Stimulated activated CD8-positive, alpha-beta memory T cell treated with anti-CD3 and anti-CD28 coated beads, Interleukin-4, amount 100 ng/mL, for 48 hours (primary cell): Measurements from ENCODE around the gene CDH4.

Experiments used
- DNase-seq: peaks from one replicate; pipeline ENCODE4 v3.0.0-alpha.2; 2020

CDH4 gene

GRCh38 chr20:61779176-61779965 lies 527.3 kb downstream of the CDH4 start:
- DNase-seq = no peak

- no peak for DNase-seq
Observed at GRCh38 chr20:61780066-61780465, 528.0 kb downstream of the CDH4 start.

- DNase-seq = no peak
Observed at GRCh38 chr20:61784801-61785566, 532.9 kb downstream of the CDH4 start.

- DNase-seq = no peak
Observed at GRCh38 chr20:61785567-61785816, 533.4 kb downstream of the CDH4 start.

GRCh38 chr20:61786230-61786629 lies 534.2 kb downstream of the CDH4 start:
- no peak for DNase-seq

- DNase-seq = no peak
Observed at GRCh38 chr20:61788343-61788742, 536.3 kb downstream of the CDH4 start.

- no peak for DNase-seq
Observed at GRCh38 chr20:61789329-61789728, 537.3 kb downstream of the CDH4 start.

- no peak for DNase-seq
Observed at GRCh38 chr20:61790116-61790827, 538.2 kb downstream of the CDH4 start.

GRCh38 chr20:61791995-61792394 lies 539.9 kb downstream of the CDH4 start:
- DNase-seq = no peak

GRCh38 chr20:61795669-61796630 lies 543.9 kb downstream of the CDH4 start:
- DNase-seq = no peak

- DNase-seq = no peak
Observed at GRCh38 chr20:61796738-61797137, 544.7 kb downstream of the CDH4 start.

GRCh38 chr20:61797200-61797599 lies 545.1 kb downstream of the CDH4 start:
- DNase-seq = no peak

GRCh38 chr20:61797971-61798411 lies 545.9 kb downstream of the CDH4 start:
- DNase-seq = no peak

- DNase-seq = no peak
Observed at GRCh38 chr20:61798632-61799031, 546.6 kb downstream of the CDH4 start.

GRCh38 chr20:61799394-61799923 lies 547.4 kb downstream of the CDH4 start:
- DNase-seq = no peak

GRCh38 chr20:61799928-61800327 lies 547.9 kb downstream of the CDH4 start:
- no peak for DNase-seq

GRCh38 chr20:61800359-61801064 lies 548.5 kb downstream of the CDH4 start:
- DNase-seq = no peak

GRCh38 chr20:61801065-61801360 lies 549.0 kb downstream of the CDH4 start:
- DNase-seq = no peak

GRCh38 chr20:61801428-61801827 lies 549.4 kb downstream of the CDH4 start:
- no peak for DNase-seq

GRCh38 chr20:61801857-61802442 lies 549.9 kb downstream of the CDH4 start:
- no peak for DNase-seq

GRCh38 chr20:61802721-61803311 lies 550.8 kb downstream of the CDH4 start:
- no peak for DNase-seq
